HG02973 (cell line): ENCODE measurements around the gene KRTAP22-1.

Experiments
- ATAC-seq: cut with Tn5 transposase; IDR thresholded peaks from one replicate; pipeline ENCODE4 v1.9.1; 2021; ENCODE audit warnings: moderate library complexity; ENCODE audit not compliant: unreplicated experiment

The KRTAP22-1 gene

GRCh38 chr21:30600787-30601186 is at the start of gene KRTAP22-1:
Gene KRTAP22-1 (plus strand): TSS chr21:30601087.
- ATAC-seq = no peak

- no peak for ATAC-seq
Measured at GRCh38 chr21:30552782-30553181, 48.1 kb upstream of the KRTAP22-1 start.

GRCh38 chr21:30555095-30555494 is 45.8 kb upstream of the KRTAP22-1 start:
- no peak for ATAC-seq

- ATAC-seq = no peak
Measured at GRCh38 chr21:30561264-30561895, 39.5 kb upstream of the KRTAP22-1 start, which contains the start of gene KRTAP19-7. Gene KRTAP19-7 (minus strand): TSS chr21:30561314. CDS start chr21:30561289, 25 bp downstream.

- no peak for ATAC-seq
Measured at GRCh38 chr21:30561957-30562356, 38.9 kb upstream of the KRTAP22-1 start.

- ATAC-seq = no peak
Measured at GRCh38 chr21:30563072-30563471, 37.8 kb upstream of the KRTAP22-1 start.

- no peak for ATAC-seq
Measured at GRCh38 chr21:30563630-30564029, 37.3 kb upstream of the KRTAP22-1 start.

GRCh38 chr21:30567617-30568016 is 33.3 kb upstream of the KRTAP22-1 start:
- no peak for ATAC-seq

GRCh38 chr21:30577766-30578165 is 23.1 kb upstream of the KRTAP22-1 start:
- ATAC-seq = no peak

GRCh38 chr21:30579346-30579745 is 21.5 kb upstream of the KRTAP22-1 start:
- no peak for ATAC-seq

- no peak for ATAC-seq
Measured at GRCh38 chr21:30580132-30580531, 20.8 kb upstream of the KRTAP22-1 start.

GRCh38 chr21:30582870-30583269 is 18.0 kb upstream of the KRTAP22-1 start:
- no peak for ATAC-seq

GRCh38 chr21:30590297-30590696 is 10.6 kb upstream of the KRTAP22-1 start, which contains the start of gene KRTAP22-2:
Gene KRTAP22-2 (minus strand): TSS chr21:30590397.
- no peak for ATAC-seq

GRCh38 chr21:30592140-30592539 is 8.7 kb upstream of the KRTAP22-1 start, which contains the start of gene KRTAP6-3:
Gene KRTAP6-3 (plus strand): TSS chr21:30592440. CDS start chr21:30592446, 6 bp downstream.
- no peak for ATAC-seq

GRCh38 chr21:30598802-30599201 is 2.1 kb upstream of the KRTAP22-1 start, which contains the start of gene KRTAP6-2:
Gene KRTAP6-2 (minus strand): TSS chr21:30598902. CDS start chr21:30598874, 28 bp downstream.
- ATAC-seq = no peak

GRCh38 chr21:30605968-30606367 is 5.1 kb downstream of the KRTAP22-1 start:
- ATAC-seq = no peak

- no peak for ATAC-seq
Measured at GRCh38 chr21:30612132-30612531, 11.2 kb downstream of the KRTAP22-1 start.

- no peak for ATAC-seq
Measured at GRCh38 chr21:30613836-30614235, 12.9 kb downstream of the KRTAP22-1 start, which contains the start of gene KRTAP6-1. Gene KRTAP6-1 (minus strand): TSS chr21:30613930. CDS start chr21:30613904, 26 bp downstream.

GRCh38 chr21:30615199-30615598 is 14.3 kb downstream of the KRTAP22-1 start:
- no peak for ATAC-seq

GRCh38 chr21:30616125-30616524 is 15.2 kb downstream of the KRTAP22-1 start, which contains the start of gene KRTAP20-1:
Gene KRTAP20-1 (plus strand): TSS chr21:30616425. CDS start chr21:30616455, 30 bp downstream.
- ATAC-seq = no peak

- ATAC-seq = no peak
Measured at GRCh38 chr21:30620080-30620479, 19.2 kb downstream of the KRTAP22-1 start.

- no peak for ATAC-seq
Measured at GRCh38 chr21:30620522-30620921, 19.6 kb downstream of the KRTAP22-1 start, which contains the start of gene KRTAP20-4. Gene KRTAP20-4 (plus strand): TSS chr21:30620627.
